ENCODE results near the gene TMEM192. TPM values are rescaled to one million over a fixed set of nuclear protein-coding genes. Genes with fewer than 3 reads are reported as not detected.

Gene TMEM192
- total and polyA plus RNA-seq, 2 experiments from 2014 or later: 6.9 to 10.8 TPM

- peaks cover 5% of the 10 kb centered on the region; the same call in 1 of the 2 replicates for H3K4me1 ChIP-seq (ENCODE audit: insufficient read depth)
- no peak for TF ChIP-seq ZNF331 (CRISPR knock-in tag; IDR thresholded peaks at IDR 0.05; ENCODE audit: low read depth)
- TF ChIP-seq POLR2AphosphoS5 (IDR thresholded peaks at IDR 0.05; ENCODE audit: low read depth): no peak
- TF ChIP-seq EZH2phosphoT487 (IDR thresholded peaks at IDR 0.05; ENCODE audit: unreplicated experiment): no peak
- TF ChIP-seq EZH2 (IDR thresholded peaks at IDR 0.05; ENCODE audit: low read depth, unreplicated experiment): no peak
- DNase-seq (ENCODE audit: low spot score) (no peak), ATAC-seq (no peak)
- no peaks in the 10 kb centered on the region for H3K79me2 ChIP-seq (replicated peaks; ENCODE audit: insufficient read depth)
- no peaks in the 10 kb centered on the region for H3K9me2 ChIP-seq (ENCODE audit: insufficient read depth)
- H3K4me3 Mint-ChIP-seq: no peak overlapping the region
- no peaks in the 10 kb centered on the region for H3F3A ChIP-seq (replicated peaks; ENCODE audit: low read depth)
- no peak overlapping the region for H3K27ac ChIP-seq (ENCODE audit: low read depth)
- H3K36me3 Mint-ChIP-seq (ENCODE audit: low read depth): no peaks in the 10 kb centered on the region
- H3K36me3 ChIP-seq (ENCODE audit: insufficient read depth): no peaks in the 10 kb centered on the region
- no peak overlapping the region for H2AFZ ChIP-seq
- H3K27me3 ChIP-seq (ENCODE audit: insufficient read depth): no peaks in the 10 kb centered on the region
- H3K4me3 ChIP-seq: no peak overlapping the region
- no peak overlapping the region for H3K27ac Mint-ChIP-seq
- H3K4me2 ChIP-seq: no peak overlapping the region
- H3K9me3 Mint-ChIP-seq: no peaks in the 10 kb centered on the region
- no peaks in the 10 kb centered on the region for H4K20me1 ChIP-seq (replicated peaks; ENCODE audit: insufficient read depth)
- peaks cover 2% of the 10 kb centered on the region; the same call in 2 of the 3 replicates for H3K4me1 Mint-ChIP-seq
- peaks cover 6% of the 10 kb centered on the region for H3K27me3 Mint-ChIP-seq (ENCODE audit: insufficient read depth, low read depth, poor library complexity)
Observed at GRCh38 chr4:165118256-165118909, 5.7 kb upstream of the TMEM192 start.

GRCh38 chr4:165115301-165115700 lies 2.6 kb upstream of the TMEM192 start:
- Mint-ChIP-seq H3K27ac (no peak overlapping the region), H3K4me1 (peaks cover 8% of the 10 kb centered on the region), H3K9me3 (no peaks in the 10 kb centered on the region), H3K27me3 (ENCODE audit: insufficient read depth, low read depth, poor library complexity) (peaks cover 2% of the 10 kb centered on the region), H3K4me3 (no peak overlapping the region), H3K36me3 (ENCODE audit: low read depth) (no peaks in the 10 kb centered on the region)
- Histone ChIP-seq H3K4me1 (ENCODE audit: insufficient read depth) (peaks cover 5% of the 10 kb centered on the region), H3F3A (replicated peaks; ENCODE audit: low read depth) (no peaks in the 10 kb centered on the region; the same call in 1 of the 2 replicates), H4K20me1 (replicated peaks; ENCODE audit: insufficient read depth) (no peaks in the 10 kb centered on the region; the same call in 1 of the 2 replicates), H3K36me3 (ENCODE audit: insufficient read depth) (no peaks in the 10 kb centered on the region), H3K79me2 (replicated peaks; ENCODE audit: insufficient read depth) (peaks cover 6% of the 10 kb centered on the region; the same call in 1 of the 2 replicates), H2AFZ (no peak overlapping the region), H3K4me2 (no peak overlapping the region), H3K4me3 (no peak overlapping the region), H3K9me2 (ENCODE audit: insufficient read depth) (no peaks in the 10 kb centered on the region), H3K27me3 (ENCODE audit: insufficient read depth) (no peaks in the 10 kb centered on the region), H3K27ac (ENCODE audit: low read depth) (no peak overlapping the region)
- TF ChIP-seq ZNF114 (CRISPR knock-in tag; IDR thresholded peaks at IDR 0.05): no peak
- no peak for TF ChIP-seq ZNF331 (CRISPR knock-in tag; IDR thresholded peaks at IDR 0.05; ENCODE audit: low read depth)
- TF ChIP-seq REST (IDR thresholded peaks at IDR 0.05; ENCODE audit: unreplicated experiment): no peak
- TF ChIP-seq JUNB (IDR thresholded peaks at IDR 0.05; ENCODE audit: unreplicated experiment): no peak
- no peak for TF ChIP-seq POLR2AphosphoS5 (IDR thresholded peaks at IDR 0.05; ENCODE audit: low read depth)
- TF ChIP-seq NANOG (IDR thresholded peaks at IDR 0.05; ENCODE audit: borderline replicate concordance): no peak
- ATAC-seq (no peak), DNase-seq (ENCODE audit: low spot score) (no peak)

All from GM23338 (cell line).